Hematopoietic multipotent progenitor cell treated with erythropoietin and hydrocortisone succinate and interleukin-3 and kit ligand, for 8 days (in vitro differentiated cells): Measurements from ENCODE around the gene TMEM53.
A peak's percentile ranks its signal among the peaks of the same experiment; 100 is the strongest.

Source experiments
- DNase-seq: peaks from one replicate; pipeline ENCODE4 v3.0.0-alpha.2; 2015

TMEM53 gene

DNA sequence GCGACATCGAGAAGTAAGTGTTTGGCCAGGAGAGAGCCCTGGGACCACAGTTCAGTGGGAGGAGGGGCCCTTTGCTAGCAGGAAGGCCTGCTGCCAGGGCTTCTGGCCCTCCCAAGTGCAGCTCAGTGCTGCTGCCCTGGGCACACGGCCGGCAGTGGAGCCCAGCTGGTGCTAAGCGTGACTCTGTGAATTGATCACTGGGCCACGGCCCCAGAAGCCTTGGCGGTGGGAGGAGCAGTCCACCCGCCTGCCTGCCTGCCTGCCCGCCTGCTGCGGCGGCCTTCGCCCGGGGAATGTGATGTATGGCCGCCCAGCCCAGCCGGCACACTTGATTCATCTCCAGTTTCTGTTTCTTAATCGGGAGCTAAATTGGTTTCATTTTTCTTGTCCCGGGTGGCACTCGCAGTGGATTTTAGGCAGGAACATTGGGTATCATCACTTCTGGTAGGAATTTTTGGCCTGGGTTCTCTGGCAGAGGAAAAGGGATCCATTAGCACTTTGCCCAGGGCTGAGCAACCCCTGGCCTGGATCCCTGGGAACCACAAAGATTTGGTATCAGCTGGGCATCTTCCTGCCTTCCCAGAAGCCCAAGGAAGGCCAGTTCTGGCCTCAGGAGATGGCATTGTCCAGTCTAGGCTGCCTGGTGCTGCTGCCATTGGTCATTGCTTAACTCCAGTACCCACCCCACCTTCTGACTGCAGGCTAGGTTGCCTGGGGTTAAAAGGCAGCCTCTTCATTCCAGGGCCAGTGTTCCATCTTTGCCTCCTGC, 28.6 kb downstream of the TMEM53 start:
- DNase-seq: no peak

DNA sequence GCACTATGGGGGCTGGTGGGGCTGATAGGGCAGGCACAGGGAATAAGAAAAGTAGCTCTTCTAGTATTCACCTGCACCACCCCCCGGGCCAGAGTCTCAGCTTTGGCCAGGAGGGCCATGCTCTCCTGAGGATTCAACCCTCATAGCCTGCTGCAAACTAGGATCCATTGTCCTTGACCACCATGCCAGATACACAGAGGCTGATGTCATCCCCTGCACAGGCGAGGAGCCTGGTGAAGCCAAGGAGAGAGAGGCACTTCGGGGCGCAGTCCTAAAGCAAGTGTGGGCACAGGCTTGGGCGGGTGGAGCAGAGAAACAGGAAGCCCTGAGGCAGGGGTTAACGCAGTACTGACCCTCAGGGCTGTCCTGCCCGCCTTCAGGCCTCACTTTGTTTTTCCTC, 29.5 kb downstream of the TMEM53 start:
- no peak for DNase-seq

DNA sequence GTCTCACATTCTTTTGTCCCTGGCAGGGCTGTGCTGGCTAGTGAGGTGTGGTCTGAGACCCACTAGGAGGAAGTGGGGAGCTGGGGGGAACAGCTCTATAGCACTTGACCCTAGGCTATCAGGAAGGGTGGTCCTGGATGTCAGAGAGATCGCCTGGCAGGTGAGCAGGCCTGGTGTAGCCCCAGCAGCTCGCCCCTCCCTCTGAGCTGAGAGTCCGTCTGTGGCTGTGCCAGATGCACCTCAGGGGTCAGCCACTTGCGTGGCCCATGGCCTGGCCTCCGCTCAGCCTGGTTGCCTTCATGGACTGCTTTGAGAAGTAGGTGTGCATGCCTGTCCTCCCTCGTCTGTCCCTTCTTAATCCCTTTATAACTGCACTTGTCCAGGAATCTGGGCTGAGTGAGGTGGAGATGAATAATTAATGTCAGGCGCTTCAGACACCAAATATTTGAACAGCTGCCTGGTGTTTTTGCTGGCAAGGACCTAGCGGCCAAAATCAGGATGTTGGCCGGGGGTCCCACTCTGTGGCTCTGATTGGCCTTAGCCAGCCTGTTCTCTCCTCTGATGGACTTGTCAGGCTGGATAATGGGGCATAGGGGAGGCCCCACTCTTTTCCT, 30.5 kb downstream of the TMEM53 start:
- no peak for DNase-seq

DNA sequence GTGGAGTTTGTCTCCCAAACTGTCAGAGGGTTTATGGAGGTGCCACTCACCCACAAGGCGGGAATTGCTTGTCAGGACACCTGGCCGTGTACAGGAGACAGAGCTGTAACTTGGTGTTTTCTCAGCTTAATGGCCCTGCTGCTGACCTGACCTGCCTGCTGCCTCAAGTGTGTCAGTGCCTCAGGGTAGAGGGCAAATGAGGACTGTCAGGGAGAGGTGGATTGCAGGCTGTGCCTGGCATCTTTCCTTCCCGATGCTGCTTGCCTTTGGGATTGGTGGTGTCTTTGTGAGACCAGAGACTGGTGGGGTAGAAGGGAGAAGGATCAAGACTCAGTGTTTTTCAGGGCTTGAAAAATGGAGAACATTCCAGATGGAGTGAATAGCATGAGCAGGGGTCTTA, 31.4 kb downstream of the TMEM53 start:
- DNase-seq: no peak

DNA sequence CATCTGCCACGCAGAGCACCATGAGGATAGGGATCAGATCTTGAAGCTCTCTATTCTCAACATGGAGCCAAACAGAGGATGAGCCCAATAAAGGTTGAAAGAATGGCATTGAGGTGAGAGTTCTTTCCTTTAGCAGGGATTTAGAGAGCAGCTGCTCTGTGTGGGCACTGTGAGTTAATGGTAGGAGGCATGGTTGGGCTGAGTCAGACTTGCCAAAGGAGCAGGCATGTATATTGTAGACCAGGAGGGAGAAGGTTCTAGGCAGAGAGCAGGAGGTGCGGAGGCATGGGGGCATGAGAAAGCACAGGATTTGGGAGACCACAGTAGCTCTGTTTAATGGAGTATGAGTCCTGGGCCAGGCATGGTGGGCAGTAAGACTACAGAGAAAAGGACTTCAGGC, 32.0 kb downstream of the TMEM53 start:
- DNase-seq: no peak

DNA sequence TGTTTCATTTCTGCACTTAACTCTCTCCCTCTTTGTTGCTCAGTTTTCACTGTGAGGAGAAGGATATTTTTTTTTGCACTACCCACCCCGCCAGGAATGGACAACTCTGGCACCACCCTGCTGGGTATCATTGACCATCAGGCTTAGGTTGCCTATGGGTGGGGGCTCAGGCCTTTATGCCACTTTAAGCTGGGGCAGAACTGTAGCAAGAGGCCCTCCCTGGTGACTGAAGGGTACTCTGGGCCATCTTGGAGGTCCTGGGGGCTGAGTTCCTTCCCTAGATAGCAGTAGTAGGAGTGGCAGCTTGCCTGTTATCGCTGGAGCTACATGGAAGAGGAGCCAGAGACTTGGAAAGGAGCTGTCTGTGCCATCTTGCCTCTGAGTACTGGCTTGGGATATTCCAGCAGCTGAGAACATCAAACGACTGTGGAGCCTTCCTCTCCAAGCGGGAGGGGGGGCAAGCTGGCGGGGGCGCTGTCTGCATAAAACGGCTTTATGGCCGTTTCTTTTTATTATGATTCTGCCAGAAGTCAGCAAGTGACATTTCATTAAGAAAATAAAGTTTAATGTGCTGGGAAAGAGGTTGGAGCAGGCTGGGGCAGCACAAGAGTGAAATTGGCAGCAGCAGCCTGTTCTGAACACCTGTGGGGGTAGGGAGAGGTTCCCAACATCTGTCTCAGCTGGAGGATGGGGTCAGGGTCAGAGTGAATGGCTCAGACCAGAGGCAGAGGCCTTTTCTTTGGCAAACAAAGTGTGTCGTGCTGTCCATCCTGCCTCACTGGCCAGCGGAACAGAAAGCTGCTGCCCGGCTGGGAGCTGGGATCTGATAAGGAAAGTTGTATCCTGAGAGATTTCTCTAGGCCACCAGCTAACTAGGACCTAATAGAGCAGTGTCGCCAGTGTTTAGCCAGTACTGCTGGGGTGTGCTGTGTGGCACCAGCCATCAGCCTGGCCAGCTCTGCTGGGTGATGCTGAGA, 32.9 kb downstream of the TMEM53 start:
- DNase-seq: no peak

DNA sequence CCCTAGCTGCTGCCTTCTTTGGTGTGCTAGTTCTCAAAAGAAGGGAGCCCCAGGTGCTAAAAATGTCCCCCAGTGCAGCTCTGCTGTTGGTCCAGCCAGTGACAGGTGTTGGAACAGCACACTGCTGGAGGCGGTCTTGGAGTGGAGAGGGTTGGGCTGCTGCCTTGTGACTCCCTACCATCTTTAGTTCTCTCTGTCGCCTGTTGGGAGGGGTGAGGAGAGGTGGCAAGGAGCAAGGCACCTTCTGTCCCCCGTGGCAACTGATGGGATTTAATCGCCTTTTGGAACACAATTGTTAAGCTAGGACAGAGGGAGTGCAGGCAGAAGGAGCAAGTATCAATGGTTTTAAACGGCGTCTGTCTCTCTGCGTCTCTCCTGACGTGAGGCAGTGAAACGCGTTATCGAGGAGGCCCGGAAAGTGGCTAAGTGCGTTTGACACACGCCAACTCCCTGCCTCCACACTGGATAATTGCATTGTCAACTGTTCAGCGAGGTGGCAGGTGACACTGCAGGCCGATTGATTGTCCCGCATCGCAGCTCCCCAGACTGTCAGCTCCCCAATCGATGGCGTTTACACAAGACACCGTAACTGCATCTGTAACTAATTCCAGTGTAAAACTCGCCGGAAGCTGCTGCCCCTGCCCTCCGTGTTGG, 34.0 kb downstream of the TMEM53 start:
- no peak for DNase-seq

DNA sequence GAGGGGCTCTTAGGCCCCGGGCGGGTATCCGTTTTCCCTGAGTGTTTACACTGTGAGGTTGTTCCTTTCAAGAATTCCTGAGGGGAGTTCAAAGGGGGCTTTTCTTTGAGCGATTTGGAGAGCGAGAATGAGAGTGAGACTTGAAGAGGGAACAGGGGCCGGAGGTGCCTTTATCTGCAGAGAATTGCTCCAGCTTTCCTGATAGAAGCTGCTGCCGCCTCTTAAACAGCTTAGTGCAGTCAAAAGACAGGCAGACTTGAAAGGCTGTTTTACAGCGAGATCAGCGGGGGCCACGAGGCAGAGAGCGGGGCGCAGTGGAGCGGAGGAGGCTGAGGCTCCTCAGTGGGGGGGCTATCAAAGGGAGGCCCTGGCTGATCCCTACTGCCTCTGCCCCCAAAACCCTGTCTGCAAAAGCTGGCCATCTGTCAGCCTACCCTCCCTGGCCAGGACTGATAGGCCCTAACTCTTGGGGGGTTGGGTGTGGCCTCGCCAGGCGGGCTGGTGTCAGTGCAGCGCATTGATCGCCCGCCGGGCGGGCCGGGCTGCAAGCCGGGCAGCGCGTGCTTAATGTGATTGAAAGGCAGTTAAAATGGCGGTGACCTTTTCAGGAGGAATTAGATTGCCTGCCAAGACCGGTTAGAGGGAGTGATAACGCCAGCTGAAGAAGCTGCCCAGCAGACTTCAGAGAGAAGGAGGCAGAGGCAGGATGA, 36.4 kb downstream of the TMEM53 start:
- peak; percentile 98 for DNase-seq

DNA sequence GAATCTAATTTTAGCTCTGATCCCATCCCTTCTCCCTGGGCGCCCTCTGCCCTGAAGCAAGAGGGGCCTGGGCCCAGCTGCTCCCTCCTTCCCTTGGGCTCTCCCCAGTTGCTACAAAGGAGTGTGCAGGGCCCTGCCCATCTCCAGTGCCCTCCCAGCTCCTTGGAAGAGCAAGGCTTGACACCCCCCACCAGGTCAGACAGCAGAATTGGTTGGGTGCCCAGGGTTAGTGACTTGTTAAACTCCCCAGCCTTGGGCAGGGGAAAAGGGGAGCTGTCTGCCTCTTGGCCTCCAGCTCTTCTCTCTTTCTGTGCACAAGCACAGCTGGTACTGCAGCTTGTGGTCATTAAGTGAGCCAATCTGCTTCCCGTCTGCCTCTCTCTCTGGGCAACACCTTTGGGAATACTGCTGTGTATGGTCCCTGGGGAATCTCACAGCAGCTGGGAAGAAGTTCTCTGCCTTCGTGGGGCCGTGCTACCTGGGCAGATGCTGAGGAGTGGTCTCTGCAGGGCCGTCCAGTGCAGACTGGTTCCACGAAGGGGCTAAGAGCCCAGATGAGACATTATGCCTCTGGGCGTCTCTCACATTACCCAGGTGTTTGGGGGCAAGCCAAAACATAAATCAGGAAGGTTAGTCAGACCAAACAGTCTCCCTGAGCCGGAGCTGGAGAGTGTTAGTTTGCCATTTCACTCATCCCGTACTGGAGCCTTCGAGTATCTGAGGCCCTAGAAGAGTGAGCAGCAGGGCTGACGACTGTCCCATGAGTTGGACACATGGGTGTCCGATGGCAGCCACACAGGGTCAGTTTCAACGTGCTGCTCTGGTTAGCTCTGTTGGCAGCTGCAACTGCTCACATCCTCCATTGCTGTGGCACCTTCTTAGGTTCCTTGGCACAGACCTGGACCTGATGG, 37.3 kb downstream of the TMEM53 start:
- peak; percentile 82 for DNase-seq

DNA sequence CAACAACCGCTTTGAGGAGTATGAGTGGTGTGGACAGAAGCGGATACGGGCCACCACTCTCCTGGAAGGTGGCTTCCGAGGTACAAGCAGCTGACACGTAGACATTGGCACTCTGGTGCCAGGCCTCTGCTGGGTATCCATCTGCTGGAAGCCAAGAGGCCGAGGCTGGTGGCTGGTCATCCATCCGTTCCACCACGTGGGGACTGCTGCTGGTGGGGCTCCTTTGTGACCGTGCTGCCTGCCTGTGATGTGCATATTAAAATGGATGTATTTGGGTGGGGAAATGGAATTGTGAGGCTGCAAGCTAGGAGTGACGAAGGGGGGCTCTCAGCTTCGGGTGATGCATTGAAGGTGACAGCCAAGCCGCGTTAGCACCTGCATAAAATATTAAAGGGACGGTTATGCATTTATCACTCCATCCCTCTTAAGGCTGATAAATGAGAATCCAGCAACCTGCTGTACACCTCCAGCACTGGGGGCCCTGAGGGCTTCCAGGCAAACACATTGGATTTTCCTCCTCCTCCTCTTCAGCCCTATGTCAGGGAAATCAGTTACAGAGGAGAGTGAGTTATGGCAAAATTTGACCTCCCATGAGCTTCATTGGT, 38.1 kb downstream of the TMEM53 start:
- no peak for DNase-seq

DNA sequence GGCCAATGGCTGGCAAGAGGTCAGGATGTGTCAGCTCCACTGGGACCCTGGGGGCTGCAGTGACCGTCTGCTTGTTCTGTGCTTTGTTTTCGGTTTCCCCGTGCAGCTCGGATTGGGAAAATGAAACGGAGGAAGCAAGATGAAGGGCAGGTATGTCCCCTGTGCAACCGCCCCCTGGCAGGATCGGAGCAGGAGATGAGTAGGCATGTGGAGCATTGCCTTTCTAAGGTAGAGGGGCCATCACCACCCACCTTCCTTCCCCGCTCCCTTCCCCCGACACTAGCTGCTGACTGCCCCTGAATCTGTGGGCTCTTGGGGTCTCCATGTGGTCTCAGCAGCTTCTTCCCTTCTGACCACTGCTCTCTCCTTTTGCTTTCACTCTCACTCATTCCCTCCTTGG, 38.8 kb downstream of the TMEM53 start:
- no peak for DNase-seq

DNA sequence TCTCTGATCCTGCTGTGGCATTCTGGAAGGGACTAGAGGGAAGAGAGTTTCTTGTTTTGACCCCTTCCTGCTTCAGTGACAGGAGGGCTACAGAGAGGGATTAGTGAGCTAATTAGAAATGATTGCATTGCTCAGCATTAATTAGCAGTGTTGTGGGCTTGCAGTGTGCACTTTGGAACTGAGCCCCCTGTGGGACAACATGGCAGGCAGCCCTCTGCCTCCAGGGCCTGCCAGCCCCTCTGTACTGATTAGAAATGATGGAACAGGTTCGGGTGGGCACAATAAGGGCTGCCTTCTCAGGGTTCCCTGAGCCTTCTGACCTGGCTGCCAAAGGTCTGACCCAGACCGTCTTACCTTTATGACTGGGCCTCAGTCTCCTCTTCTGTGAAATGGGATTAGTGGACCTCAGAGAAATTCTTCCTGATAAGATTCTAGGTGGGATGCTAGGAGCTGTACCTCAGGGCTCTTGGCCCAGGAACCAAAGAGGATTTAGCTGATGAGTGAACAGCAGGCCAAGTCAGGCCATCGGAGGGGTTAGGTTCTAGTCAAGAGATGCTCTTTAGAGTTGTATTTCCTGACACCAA, 39.6 kb downstream of the TMEM53 start:
- DNase-seq: no peak

DNA sequence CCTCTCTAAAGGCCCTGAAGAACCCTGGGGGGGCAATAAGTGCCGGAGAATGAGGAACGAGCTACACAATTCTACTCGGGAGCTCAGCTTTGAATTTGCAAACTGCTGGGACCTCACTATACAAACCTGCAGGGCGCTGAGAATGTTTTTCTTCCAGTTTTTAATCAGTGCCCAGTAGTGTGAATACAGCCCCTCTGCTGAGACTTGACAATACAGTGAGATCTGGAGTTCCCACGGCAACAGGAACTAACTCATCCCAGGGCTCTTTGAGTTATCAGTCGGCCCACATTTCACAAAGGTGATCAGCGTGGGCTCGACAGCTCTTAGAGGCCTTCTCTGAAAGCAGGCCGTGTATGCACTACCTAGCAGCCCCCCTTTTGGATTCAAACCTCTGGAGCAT, 41.7 kb downstream of the TMEM53 start:
- DNase-seq: peak; percentile 86

DNA sequence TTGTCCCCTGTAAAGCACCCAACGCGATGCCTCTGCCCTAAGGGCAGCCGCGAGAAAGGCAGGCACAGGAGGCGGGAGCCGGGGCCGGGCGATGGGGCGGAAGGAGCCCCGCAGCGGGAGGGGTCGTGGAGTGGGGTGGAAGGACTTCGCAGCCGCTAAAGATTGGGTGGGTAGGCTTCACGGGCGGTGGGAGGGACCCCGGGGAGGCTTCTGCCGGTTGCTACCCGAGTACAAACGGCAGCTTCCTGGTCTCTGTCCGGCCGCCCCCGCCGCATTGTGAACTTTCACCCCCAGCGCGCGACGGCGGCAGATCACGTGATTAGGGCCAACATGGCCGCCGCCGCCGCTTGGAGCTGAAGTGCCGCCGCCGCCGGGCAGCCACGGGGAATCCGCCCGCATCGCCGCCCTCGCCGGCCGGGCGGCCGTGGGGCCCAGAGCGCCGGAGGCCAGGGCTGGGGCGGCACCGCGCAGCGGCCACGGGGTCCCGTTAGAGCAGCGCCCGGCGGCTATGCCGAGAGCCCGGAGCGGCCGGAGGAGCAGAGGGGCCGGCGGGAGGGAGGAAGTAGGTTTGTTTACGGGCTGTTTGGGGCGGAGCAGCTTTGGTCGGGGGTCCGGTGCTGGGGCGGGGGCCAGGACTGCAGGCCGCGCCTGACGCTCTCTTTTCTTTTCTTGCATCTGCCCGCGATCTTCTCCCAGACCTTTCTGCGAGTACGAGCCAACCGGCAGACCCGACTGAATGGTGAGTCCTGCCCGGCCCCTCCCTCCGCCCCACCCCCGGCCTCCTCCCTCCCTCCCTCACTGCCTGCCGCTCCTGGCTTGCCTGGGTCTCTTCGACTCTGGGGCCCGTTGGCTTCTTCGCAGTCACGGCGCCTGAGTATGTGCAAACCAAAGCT, 42.4 kb downstream of the TMEM53 start:
- DNase-seq: peak; percentile 92

DNA sequence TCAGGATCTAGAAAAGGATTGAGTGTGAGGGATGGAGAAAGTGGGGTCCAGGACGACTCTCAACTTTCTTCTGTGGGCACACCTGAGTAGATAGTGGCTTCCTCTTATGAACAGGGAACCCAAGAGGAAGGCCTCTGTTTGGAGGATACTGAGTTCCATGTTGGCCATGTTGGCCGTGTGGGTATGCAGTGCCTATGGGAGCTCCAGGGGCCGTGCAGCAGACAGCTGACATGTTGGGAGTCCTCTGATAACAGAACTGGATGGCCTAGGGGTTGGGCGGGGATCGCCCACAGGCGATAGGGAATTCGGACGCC, 43.0 kb downstream of the TMEM53 start:
- peak; percentile 69 for DNase-seq

DNA sequence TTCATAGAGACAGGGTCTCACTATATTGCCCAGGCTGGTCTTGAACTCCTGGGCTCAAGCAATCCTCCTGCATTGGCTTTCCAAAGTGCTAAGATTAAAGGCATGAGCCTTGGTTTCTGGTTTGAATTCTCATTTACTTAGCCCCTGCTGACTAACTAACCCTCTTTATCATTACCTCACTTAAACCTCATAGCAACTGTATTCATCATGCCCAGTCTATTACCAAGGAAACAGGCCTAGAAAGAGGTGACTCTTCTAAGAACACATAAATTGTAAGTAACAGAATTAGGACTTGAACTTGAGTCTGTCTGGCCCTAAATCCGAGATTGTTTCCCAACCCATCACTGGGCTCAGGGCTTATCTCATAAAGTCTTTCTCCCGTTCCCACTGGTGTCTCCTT, 44.2 kb downstream of the TMEM53 start:
- DNase-seq: no peak

DNA sequence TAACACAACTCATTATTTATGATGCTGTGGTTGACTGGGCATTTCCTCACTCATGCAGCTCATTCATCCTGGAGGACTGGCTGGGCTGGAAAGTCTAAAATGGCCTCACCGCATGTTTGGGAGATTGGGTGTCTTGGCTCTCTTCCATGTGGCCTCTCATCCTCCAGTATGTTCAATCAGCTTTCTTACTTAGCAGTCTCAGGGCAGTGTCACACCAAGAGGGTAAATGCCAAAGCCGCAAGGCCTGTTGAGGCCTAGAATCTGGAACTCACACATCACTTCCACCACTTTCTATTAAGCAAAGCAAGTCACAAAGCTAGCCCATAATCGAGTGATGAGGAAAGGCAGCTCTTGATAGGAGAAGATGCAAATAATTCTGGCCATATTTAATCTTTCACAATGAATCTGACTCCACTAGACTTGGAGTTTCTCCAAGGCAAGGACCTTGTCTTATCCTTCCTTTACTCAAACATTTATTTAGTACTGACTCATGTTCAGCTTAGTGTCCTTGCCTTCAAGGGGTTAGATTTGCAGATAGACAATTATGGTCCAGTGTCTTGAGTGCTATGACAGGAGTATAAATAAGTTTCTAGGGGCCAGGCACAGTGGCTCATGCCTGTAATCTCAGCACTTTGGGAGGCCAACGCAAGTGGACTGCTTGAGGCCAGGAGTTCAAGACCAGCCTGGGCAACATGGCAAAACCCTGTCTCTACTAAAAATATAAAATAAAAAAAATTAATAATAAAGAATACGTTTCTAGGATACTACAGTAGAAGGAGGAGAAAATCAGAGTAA, 45.1 kb downstream of the TMEM53 start:
- peak; percentile 29 for DNase-seq

DNA sequence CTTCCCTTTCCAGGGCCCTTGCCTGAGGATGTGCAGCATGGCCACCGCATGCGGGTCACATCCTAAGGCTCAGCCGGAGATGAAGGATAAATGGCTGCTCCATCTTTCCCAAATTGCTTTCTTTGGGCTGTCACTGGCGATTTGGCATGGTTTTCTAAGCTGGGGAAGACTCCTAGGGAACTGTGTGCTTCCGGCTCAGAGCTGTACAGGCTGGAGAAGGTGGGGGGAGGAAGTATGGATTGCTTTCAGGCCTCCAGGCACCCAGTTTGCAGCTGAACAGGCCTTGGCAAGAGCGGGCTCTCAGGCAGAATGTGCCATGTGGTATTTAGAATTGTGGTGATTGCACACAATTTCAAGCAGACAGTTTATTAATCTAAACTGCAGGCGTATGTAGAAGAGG, 48.9 kb downstream of the TMEM53 start:
- no peak for DNase-seq
